ENCODE measurements around the gene SOWAHA. TPM values are rescaled to one million over a fixed set of nuclear protein-coding genes. Genes with fewer than 3 reads are reported as not detected.
A peak's percentile ranks its signal among the peaks of the same experiment; 100 is the strongest.

Gene SOWAHA
- total RNA-seq, 1 experiment from 2014 or later = 0.39 TPM

DNA sequence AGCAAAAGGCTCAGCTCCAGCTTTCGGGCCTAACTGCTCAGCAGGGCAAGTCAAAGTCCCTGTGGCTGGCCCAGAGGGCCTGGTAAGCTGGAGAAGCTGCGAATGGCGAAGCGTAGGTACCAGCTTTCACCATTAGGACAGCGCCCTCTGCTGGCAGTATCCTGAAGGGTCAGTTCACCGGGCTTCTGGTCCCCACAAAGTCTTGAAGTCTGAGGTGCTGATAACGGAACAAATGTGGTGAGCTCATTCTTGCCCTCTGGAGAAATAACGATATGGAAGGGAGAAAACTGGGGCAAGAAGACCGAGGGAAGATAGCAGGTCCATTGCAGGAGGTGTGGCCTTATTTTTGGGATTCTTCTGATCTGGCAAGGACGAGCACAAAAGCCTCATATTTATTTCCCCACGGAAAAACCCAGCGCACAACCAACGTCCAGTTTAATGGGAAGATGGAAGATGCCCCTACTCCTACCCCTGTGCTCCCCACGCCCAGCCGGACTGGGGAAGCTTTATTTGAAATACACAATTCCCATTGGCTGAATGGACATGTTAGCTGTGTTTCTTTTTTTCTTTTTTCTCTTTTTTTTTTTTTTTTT is 7.2 kb downstream of the SOWAHA start:
- RAD21 ChIA-PET (ENCODE audit: low non-redundant PET in 1 of 2, low total read pairs in 2 of 2, uncharacterized antibody in 2 of 2, unreplicated experiment in 2 of 2) = interaction anchor here (0.7 to 1.3 kb wide), 9 partner anchors 13 to 314 kb away, joined by 3 to 8 read pairs (median 4); no protein-coding TSS in a partner anchor

More for the DNA sequence above, 7.2 kb downstream of the SOWAHA start:
- BruUV-seq (replicated peaks) = no TSS peak
- TF ChIP-seq, protein P1, sequence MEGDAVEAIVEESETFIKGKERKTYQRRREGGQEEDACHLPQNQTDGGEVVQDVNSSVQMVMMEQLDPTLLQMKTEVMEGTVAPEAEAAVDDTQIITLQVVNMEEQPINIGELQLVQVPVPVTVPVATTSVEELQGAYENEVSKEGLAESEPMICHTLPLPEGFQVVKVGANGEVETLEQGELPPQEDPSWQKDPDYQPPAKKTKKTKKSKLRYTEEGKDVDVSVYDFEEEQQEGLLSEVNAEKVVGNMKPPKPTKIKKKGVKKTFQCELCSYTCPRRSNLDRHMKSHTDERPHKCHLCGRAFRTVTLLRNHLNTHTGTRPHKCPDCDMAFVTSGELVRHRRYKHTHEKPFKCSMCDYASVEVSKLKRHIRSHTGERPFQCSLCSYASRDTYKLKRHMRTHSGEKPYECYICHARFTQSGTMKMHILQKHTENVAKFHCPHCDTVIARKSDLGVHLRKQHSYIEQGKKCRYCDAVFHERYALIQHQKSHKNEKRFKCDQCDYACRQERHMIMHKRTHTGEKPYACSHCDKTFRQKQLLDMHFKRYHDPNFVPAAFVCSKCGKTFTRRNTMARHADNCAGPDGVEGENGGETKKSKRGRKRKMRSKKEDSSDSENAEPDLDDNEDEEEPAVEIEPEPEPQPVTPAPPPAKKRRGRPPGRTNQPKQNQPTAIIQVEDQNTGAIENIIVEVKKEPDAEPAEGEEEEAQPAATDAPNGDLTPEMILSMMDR (IDR thresholded peaks at IDR 0.05 in 2 of 3, conservative IDR thresholded peaks at IDR 0.05 in 1 of 3; ENCODE audit: borderline replicate concordance in 1 of 3, insufficient read depth in 1 of 3, low read depth in 2 of 3, low read length in 2 of 3) = peak; percentile 90 to 94 (median 91)
- no peak for TF ChIP-seq TCF7L2 (IDR thresholded peaks at IDR 0.05; ENCODE audit: borderline replicate concordance, extremely low read depth, insufficient read depth, insufficient read length)
- peak; percentile 95 for TF ChIP-seq RAD21 (IDR thresholded peaks at IDR 0.05; ENCODE audit: low read depth)
- no peak for TF ChIP-seq POLR2A (IDR thresholded peaks at IDR 0.05; ENCODE audit: borderline replicate concordance, extremely low read depth, insufficient read depth, insufficient read length)
- H3K4me1 ChIP-seq (ENCODE audit: control insufficient read depth in 1 of 2, insufficient read depth in 2 of 2, low read length in 2 of 2) = peaks cover 0 to 11% of the 10 kb centered on the region in 2 experiments; a peak in 1 of 4 replicates
- DNase-seq (ENCODE audit: low read depth, low spot score) (peak; percentile 81), ATAC-seq (peak; percentile 94)
- ChIA-PET POLR2A (interaction anchor here (0.8 to 1.4 kb wide), 2 partner anchors 65 to 83 kb away, joined by 4 read pairs; partner anchors contain the start of gene KIF3A), CTCF (interaction anchor here (0.6 to 3.9 kb wide), 32 partner anchors 10 to 451 kb away, joined by 3 to 69 read pairs (median 4); partner anchors contain the start of genes CCNI2, GDF9, KIF3A and SHROOM1)
- peak overlapping the region; percentile 66 for H2AFZ ChIP-seq (ENCODE audit: low read depth, low read length, poor library complexity, severe bottlenecking)
- intact Hi-C loops (cut with micrococcal nuclease) = loop anchor here (1.0 to 2.0 kb wide), 5 partner anchors 67 to 433 kb away; no protein-coding TSS in a partner anchor
- no peak overlapping the region for H3K9ac ChIP-seq (ENCODE audit: low read length)
- no peaks in the 10 kb centered on the region for H4K20me1 ChIP-seq (ENCODE audit: insufficient read depth)
- H3K4me2 ChIP-seq (ENCODE audit: low read length) = peak overlapping the region; percentile 44
- no peaks in the 10 kb centered on the region for H3K27me3 ChIP-seq (ENCODE audit: insufficient read depth, low read length)
- no peaks in the 10 kb centered on the region for H3K9me3 ChIP-seq (ENCODE audit: control insufficient read depth in 1 of 2, insufficient read depth in 1 of 2, low read depth in 1 of 2, low read length in 2 of 2)
- H3K4me3 ChIP-seq (replicated peaks in 1 of 2; ENCODE audit: low read depth in 1 of 2, low read length in 2 of 2) = no peak overlapping the region
- H3K79me2 ChIP-seq (ENCODE audit: insufficient read depth, low read length) = no peaks in the 10 kb centered on the region
- no peak overlapping the region for H3K27ac ChIP-seq (ENCODE audit: low read depth, low read length)
- H3K9me2 ChIP-seq (ENCODE audit: insufficient read depth) = no peaks in the 10 kb centered on the region
- H3K36me3 ChIP-seq (ENCODE audit: control insufficient read depth in 1 of 2, insufficient read depth in 2 of 2, low read length in 2 of 2) = no peaks in the 10 kb centered on the region

Measured in HCT116 (cell line).